Neural progenitor cell (in vitro differentiated cells): ENCODE results near the gene RAPGEF2. TPM values are rescaled to one million over a fixed set of nuclear protein-coding genes. Genes with fewer than 3 reads are reported as not detected.
A peak's percentile ranks its signal among the peaks of the same experiment; 100 is the strongest.

Experiments used
- DNase-seq: peaks from one replicate; pipeline ENCODE4 v3.0.0-alpha.2; 2016; ENCODE audit warnings: low spot score
- H2AFZ ChIP-seq: fragments of 200-600 bp; sonication (generic); replicated peaks from 2 replicates; pipeline ENCODE4 v1.6.1; 2016; ENCODE audit warnings: antibody characterized with exemption
- H3F3A ChIP-seq: fragments of 200-600 bp; sonication (generic); 2 replicates; pipeline ENCODE4 v1.6.1; 2016; ENCODE audit warnings: antibody characterized with exemption, low read depth
- H3K27ac ChIP-seq: fragments of 200-600 bp; sonication (generic); 2 replicates; pipeline ENCODE4 v1.5.1; 2016; ENCODE audit warnings: mild to moderate bottlenecking
- H3K27me3 ChIP-seq: fragments of 200-600 bp; sonication (generic); 2 replicates; pipeline ENCODE4 v1.6.1; 2016; ENCODE audit warnings: mild to moderate bottlenecking, moderate library complexity
- H3K36me3 ChIP-seq: fragments of 200-600 bp; sonication (generic); 2 replicates; pipeline ENCODE4 v1.5.1; 2016
- H3K4me1 ChIP-seq: fragments of 200-600 bp; sonication (generic); 2 replicates; pipeline ENCODE4 v1.6.1; 2016; ENCODE audit warnings: mixed run types
- H3K4me2 ChIP-seq: fragments of 200-600 bp; sonication (generic); 2 replicates; pipeline ENCODE4 v1.6.1; 2016
- H3K4me3 ChIP-seq: fragments of 200-600 bp; sonication (generic); 2 replicates; pipeline ENCODE4 v1.5.1; 2016
- H3K79me2 ChIP-seq: fragments of 200-600 bp; sonication (generic); 2 replicates; pipeline ENCODE4 v1.6.1; 2016; ENCODE audit warnings: low read depth
- H3K9ac ChIP-seq: fragments of 200-600 bp; sonication (generic); 2 replicates; pipeline ENCODE4 v1.6.1; 2016
- H3K9me3 ChIP-seq: fragments of 200-600 bp; sonication (generic); 2 replicates; pipeline ENCODE4 v1.5.1; 2016; ENCODE audit warnings: low read depth
- H4K20me1 ChIP-seq: fragments of 200-600 bp; sonication (generic); 2 replicates; pipeline ENCODE4 v1.6.1; 2016; ENCODE audit warnings: low read depth
- H3K27ac Mint-ChIP-seq: 3 replicates; pipeline ENCODE4 v1.8.0; 2021; ENCODE audit warnings: mixed read lengths
- H3K27me3 Mint-ChIP-seq: 2 replicates; pipeline ENCODE4 v1.8.0; 2022; ENCODE audit warnings: low read depth, mild to moderate bottlenecking, inconsistent platforms, moderate library complexity, mixed read lengths; ENCODE audit not compliant: insufficient read depth
- H3K36me3 Mint-ChIP-seq: 3 replicates; pipeline ENCODE4 v1.8.0; 2021; ENCODE audit warnings: mixed read lengths
- H3K4me1 Mint-ChIP-seq: 3 replicates; pipeline ENCODE4 v1.8.0; 2021; ENCODE audit warnings: mixed read lengths
- H3K4me3 Mint-ChIP-seq: 3 replicates; pipeline ENCODE4 v1.8.0; 2021; ENCODE audit warnings: mild to moderate bottlenecking, moderate library complexity, mixed read lengths
- H3K9me3 Mint-ChIP-seq: 3 replicates; pipeline ENCODE4 v1.8.0; 2020; ENCODE audit warnings: mixed read lengths
- CTCF ChIP-seq: fragments of 200-600 bp; sonication (generic); IDR thresholded peaks from 2 replicates; pipeline ENCODE4 v1.5.1; 2017; ENCODE audit warnings: antibody characterized with exemption, mild to moderate bottlenecking
- EZH2 ChIP-seq: fragments of 200-600 bp; sonication (generic); IDR thresholded peaks from 2 replicates; pipeline ENCODE4 v1.6.1; 2017; ENCODE audit warnings: antibody characterized with exemption, mild to moderate bottlenecking, moderate library complexity
- EZH2phosphoT487 ChIP-seq: fragments of 200-600 bp; sonication (generic); IDR thresholded peaks from 2 replicates; pipeline ENCODE4 v1.6.1; 2017; ENCODE audit warnings: antibody characterized with exemption
- total RNA-seq: library from RNA; depleted of rRNA; stranded (reverse); fragments of >200 nt; gene quantifications from 2 replicates; pipeline ENCODE4 v1.2.3, GENCODE V29; 2015; ENCODE audit warnings: low replicate concordance

Gene RAPGEF2
- total RNA-seq, 1 donor from 2014 or later = 70.4 TPM

GRCh38 chr4:159355466-159355865, 252.6 kb downstream of the RAPGEF2 start:
- DNase-seq = no peak
- Histone ChIP-seq H3K27me3 (no peaks in the 10 kb centered on the region), H4K20me1 (no peaks in the 10 kb centered on the region), H3K4me2 (no peak overlapping the region), H3K9me3 (no peaks in the 10 kb centered on the region), H3K9ac (no peak overlapping the region), H3K4me1 (no peaks in the 10 kb centered on the region), H2AFZ (no peak overlapping the region), H3F3A (no peaks in the 10 kb centered on the region), H3K4me3 (no peak overlapping the region), H3K79me2 (no peaks in the 10 kb centered on the region), H3K27ac (no peak overlapping the region), H3K36me3 (peaks cover 8% of the 10 kb centered on the region)
- Mint-ChIP-seq H3K9me3 (no peaks in the 10 kb centered on the region), H3K36me3 (peaks cover 48% of the 10 kb centered on the region), H3K27ac (no peak overlapping the region), H3K4me1 (no peaks in the 10 kb centered on the region), H3K4me3 (no peak overlapping the region), H3K27me3 (peaks cover 5% of the 10 kb centered on the region)
- TF ChIP-seq EZH2phosphoT487 = no peak
- TF ChIP-seq EZH2 = no peak
- TF ChIP-seq CTCF = no peak

GRCh38 chr4:159357350-159357749, 254.5 kb downstream of the RAPGEF2 start:
- Histone ChIP-seq H2AFZ (no peak overlapping the region), H3K27me3 (no peaks in the 10 kb centered on the region), H3K79me2 (no peaks in the 10 kb centered on the region), H3K36me3 (no peaks in the 10 kb centered on the region), H3K4me3 (no peak overlapping the region), H3K9ac (no peak overlapping the region), H3F3A (no peaks in the 10 kb centered on the region), H3K4me1 (no peaks in the 10 kb centered on the region), H4K20me1 (no peaks in the 10 kb centered on the region), H3K9me3 (no peaks in the 10 kb centered on the region), H3K4me2 (no peak overlapping the region), H3K27ac (no peak overlapping the region)
- Mint-ChIP-seq H3K4me1 (no peaks in the 10 kb centered on the region), H3K9me3 (no peaks in the 10 kb centered on the region), H3K27me3 (peaks cover 5% of the 10 kb centered on the region), H3K36me3 (peaks cover 48% of the 10 kb centered on the region), H3K4me3 (no peak overlapping the region), H3K27ac (peak overlapping the region; percentile 79)
- TF ChIP-seq EZH2phosphoT487 (no peak), EZH2 (no peak), CTCF (no peak)
- no peak for DNase-seq

GRCh38 chr4:159358226-159358625, 255.3 kb downstream of the RAPGEF2 start:
- no peaks in the 10 kb centered on the region for H3K9me3 ChIP-seq
- no peak overlapping the region for H3K4me3 Mint-ChIP-seq
- H3F3A ChIP-seq = no peaks in the 10 kb centered on the region
- H3K27ac ChIP-seq = no peak overlapping the region
- no peaks in the 10 kb centered on the region for H3K79me2 ChIP-seq
- H3K9ac ChIP-seq = no peak overlapping the region
- H2AFZ ChIP-seq = no peak overlapping the region
- DNase-seq = no peak
- no peaks in the 10 kb centered on the region for H3K36me3 ChIP-seq
- H3K4me1 Mint-ChIP-seq = no peaks in the 10 kb centered on the region
- TF ChIP-seq CTCF = no peak
- no peak for TF ChIP-seq EZH2phosphoT487
- no peak for TF ChIP-seq EZH2
- H3K27me3 Mint-ChIP-seq = peaks cover 5% of the 10 kb centered on the region
- H3K4me3 ChIP-seq = no peak overlapping the region
- H3K27me3 ChIP-seq = no peaks in the 10 kb centered on the region
- H3K36me3 Mint-ChIP-seq = peaks cover 45% of the 10 kb centered on the region
- no peak overlapping the region for H3K4me2 ChIP-seq
- H3K27ac Mint-ChIP-seq = no peak overlapping the region
- H3K9me3 Mint-ChIP-seq = no peaks in the 10 kb centered on the region
- no peaks in the 10 kb centered on the region for H4K20me1 ChIP-seq
- H3K4me1 ChIP-seq = no peaks in the 10 kb centered on the region
